B cell (primary cell): Measurements from ENCODE around the gene PSMC5. TPM values are rescaled to one million over a fixed set of nuclear protein-coding genes. Genes with fewer than 3 reads are reported as not detected.
"Not testable (repeated sequence)": the region's sequence is repeated elsewhere in the genome, so short reads cannot be mapped to it uniquely, and the experiment has no call there.

Experiments used
- ATAC-seq: fragments of 200-7000 bp; cut with Tn5 transposase; one replicate; pipeline ENCODE4 v1.10.0; 2021; ENCODE audit warnings: low read depth, mild to moderate bottlenecking, moderate number of reproducible peaks, moderate library complexity
- CTCF ChIA-PET: fragments of 350-600 bp; sonication (Branson Sonifier 250); formaldehyde crosslinking; loops from one replicate; lab custom pipeline; 2021; ENCODE audit warnings: antibody characterized with exemption, inconsistent platforms; lab: Charles Lee
- POLR2A ChIA-PET: fragments of 350-600 bp; sonication (Branson Sonifier 250); formaldehyde crosslinking; loops from one replicate; lab custom pipeline; 2021; ENCODE audit warnings: antibody characterized with exemption; lab: Charles Lee
- DNase-seq: peaks from one replicate; pipeline ENCODE4 v3.0.0; 2013
- H2AFZ ChIP-seq: 2 replicates; pipeline ENCODE4 v1.6.1; 2012; ENCODE audit warnings: mild to moderate bottlenecking, low read depth, low read length; ENCODE audit not compliant: insufficient read depth, poor library complexity, severe bottlenecking
- H3K27ac ChIP-seq, 2 donors: 1 replicate in 1 of 2; 2 replicates in 1 of 2; pipeline ENCODE4 v1.5.1; 2012 to 2013; ENCODE audit warnings: low read length in 2 of 2, mild to moderate bottlenecking in 2 of 2, moderate library complexity in 1 of 2
- H3K27me3 ChIP-seq, 4 experiments: fragments of 200-600 bp in 1 of 4; sonication (generic) in 1 of 4; replicated peaks in 1 of 4; 1 replicate in 2 of 4; 2 replicates in 2 of 4; pipeline versions ENCODE4 v1.6.1 to v1.7.0; 2013 to 2016; ENCODE audit warnings: low read length in 3 of 4, mild to moderate bottlenecking in 2 of 4, mixed read lengths in 1 of 4, moderate library complexity in 1 of 4; ENCODE audit not compliant: insufficient read depth in 4 of 4, control insufficient read depth in 3 of 4; ENCODE audit errors: control extremely low read depth in 1 of 4
- H3K36me3 ChIP-seq, 2 experiments: replicated peaks in 1 of 2; 1 replicate in 1 of 2; 2 replicates in 1 of 2; pipeline versions ENCODE4 v1.6.1 to v1.7.1; 2013; ENCODE audit warnings: low read length in 1 of 2; ENCODE audit not compliant: insufficient read depth in 2 of 2, control insufficient read depth in 1 of 2; ENCODE audit errors: control extremely low read depth in 1 of 2, extremely low read depth in 1 of 2
- H3K4me1 ChIP-seq, 2 donors: fragments of 200-600 bp in 1 of 2; sonication (generic) in 1 of 2; 1 replicate in 1 of 2; 2 replicates in 1 of 2; pipeline versions ENCODE4 v1.5.1 to v1.6.1; 2013 to 2017; ENCODE audit warnings: low read length in 2 of 2; ENCODE audit not compliant: control insufficient read depth in 2 of 2, insufficient read depth in 2 of 2
- H3K4me2 ChIP-seq: replicated peaks from 2 replicates; pipeline ENCODE3; 2012; ENCODE audit warnings: mild to moderate bottlenecking, low read depth, low read length; ENCODE audit not compliant: poor library complexity, severe bottlenecking
- H3K4me3 ChIP-seq, 5 experiments: fragments of 200-600 bp in 1 of 5; sonication (generic) in 1 of 5; 1 replicate in 3 of 5; 2 replicates in 2 of 5; pipeline versions ENCODE4 v1.5.1 to v1.7.0; 2011 to 2016; ENCODE audit warnings: low read length in 4 of 5, mild to moderate bottlenecking in 4 of 5, low read depth in 2 of 5, control low read depth in 1 of 5, moderate library complexity in 1 of 5; ENCODE audit not compliant: insufficient read depth in 1 of 5; ENCODE audit errors: control extremely low read depth in 1 of 5, extremely low read depth in 1 of 5
- H3K79me2 ChIP-seq: fragments of 200-600 bp; sonication (generic); one replicate; pipeline ENCODE4 v1.6.0; 2016; ENCODE audit warnings: low read length; ENCODE audit not compliant: control insufficient read depth, insufficient read depth
- H3K9ac ChIP-seq: fragments of 200-600 bp; sonication (generic); 2 replicates; pipeline ENCODE4 v1.6.1; 2017; ENCODE audit warnings: mild to moderate bottlenecking, low read length, moderate library complexity
- H3K9me3 ChIP-seq, 3 donors: one replicate each; pipeline versions ENCODE4 v1.6.1 to v1.7.1; 2013; ENCODE audit warnings: low read length in 2 of 3; ENCODE audit not compliant: control insufficient read depth in 2 of 3, insufficient read depth in 1 of 3; ENCODE audit errors: control extremely low read depth in 1 of 3
- H4K20me1 ChIP-seq: 2 replicates; pipeline ENCODE4 v1.6.0; 2012; ENCODE audit warnings: mild to moderate bottlenecking, low read length; ENCODE audit not compliant: insufficient read depth, control insufficient read depth, poor library complexity, severe bottlenecking
- H3K27ac Mint-ChIP-seq: one replicate; pipeline ENCODE4 v1.8.0; 2021; ENCODE audit warnings: mixed read lengths
- H3K27me3 Mint-ChIP-seq: one replicate; pipeline ENCODE4 v1.8.0; 2021; ENCODE audit warnings: mixed read lengths
- H3K4me1 Mint-ChIP-seq: one replicate; pipeline ENCODE4 v1.8.0; 2021; ENCODE audit warnings: mixed read lengths
- H3K4me3 Mint-ChIP-seq: one replicate; pipeline ENCODE4 v1.8.0; 2021; ENCODE audit warnings: mixed read lengths
- H3K9me3 Mint-ChIP-seq: one replicate; pipeline ENCODE4 v1.8.0; 2022; ENCODE audit warnings: mixed read lengths; ENCODE audit not compliant: insufficient read depth
- EZH2 ChIP-seq: IDR thresholded peaks from 2 replicates; pipeline ENCODE4 v1.6.1; 2012; ENCODE audit warnings: borderline replicate concordance, low read depth, mild to moderate bottlenecking, moderate library complexity, low read length; ENCODE audit not compliant: insufficient read depth, poor library complexity, severe bottlenecking
- WGBS: methylation state at CpG from one replicate; pipeline ENCODE4 v1.1.5; 2013; ENCODE audit warnings: missing lambda C conversion rate; ENCODE audit not compliant: insufficient coverage; 5-methylcytosine and 5-hydroxymethylcytosine counted together
- intact Hi-C: fragments of 100-400 bp; cut with micrococcal nuclease; formaldehyde crosslinking; loops from one replicate; pipeline ENCODE4 v1.10.0; 2022
- polyA plus RNA-seq: library from polyadenylated mRNA; depleted of rRNA; stranded (reverse); fragments of >200 nt; gene quantifications from 2 replicates; pipeline ENCODE4 v1.2.3, GENCODE V29; 2012
- total RNA-seq, 2 donors: library from RNA; stranded (reverse); fragments of 120-200 nt in 1 of 2; gene quantifications; 1 replicate in 1 of 2; 2 replicates in 1 of 2; pipeline versions ENCODE4 v1.2.3 to v1.2.4, GENCODE V29; 2013 to 2022
- TF ChIP-seq, protein P1 (sequence below): fragments of 200-600 bp; IDR thresholded peaks from one replicate; pipeline ENCODE4 v1.8.0; 2022; ENCODE audit warnings: antibody characterized with exemption, mild to moderate bottlenecking

PSMC5 gene
- total and polyA plus RNA-seq, 2 donors (not counting 1 experiment from before 2014, with no cell fraction given), result 87.1 to 104 TPM

GRCh38 chr17:63859257-63859656 is 32.0 kb downstream of the PSMC5 start:
- peaks cover 0 to 5% (median 2%) of the 10 kb centered on the region in 4 experiments for H3K27me3 ChIP-seq
- no peak for ATAC-seq
- peaks cover 11% of the 10 kb centered on the region for H3K27me3 Mint-ChIP-seq
- 84% methylated on average over 3 of the region's 3 CpGs for WGBS
- H3K4me1 Mint-ChIP-seq, result no peaks in the 10 kb centered on the region
- no peaks in the 10 kb centered on the region for H3K79me2 ChIP-seq
- H3K9me3 Mint-ChIP-seq, result no peaks in the 10 kb centered on the region
- H3K4me3 ChIP-seq, result no peak overlapping the region
- ChIA-PET POLR2A (no interaction called here), CTCF (interaction anchor here (1.5 to 2.0 kb wide), 4 partner anchors 10 to 169 kb away, joined by 4 to 10 read pairs (median 4); no protein-coding TSS in a partner anchor)
- no peak overlapping the region for H3K27ac Mint-ChIP-seq
- H2AFZ ChIP-seq, result no peak overlapping the region
- H3K4me3 Mint-ChIP-seq, result no peak overlapping the region
- no peaks in the 10 kb centered on the region for H4K20me1 ChIP-seq
- H3K36me3 ChIP-seq, result no peaks in the 10 kb centered on the region
- no peak overlapping the region for H3K4me2 ChIP-seq
- H3K9ac ChIP-seq, result no peak overlapping the region
- intact Hi-C loops, result no loop called here
- no peaks in the 10 kb centered on the region for H3K9me3 ChIP-seq
- no peaks in the 10 kb centered on the region for H3K4me1 ChIP-seq
- no peak overlapping the region for H3K27ac ChIP-seq
- TF ChIP-seq EZH2, result no peak
- TF ChIP-seq, protein P1, sequence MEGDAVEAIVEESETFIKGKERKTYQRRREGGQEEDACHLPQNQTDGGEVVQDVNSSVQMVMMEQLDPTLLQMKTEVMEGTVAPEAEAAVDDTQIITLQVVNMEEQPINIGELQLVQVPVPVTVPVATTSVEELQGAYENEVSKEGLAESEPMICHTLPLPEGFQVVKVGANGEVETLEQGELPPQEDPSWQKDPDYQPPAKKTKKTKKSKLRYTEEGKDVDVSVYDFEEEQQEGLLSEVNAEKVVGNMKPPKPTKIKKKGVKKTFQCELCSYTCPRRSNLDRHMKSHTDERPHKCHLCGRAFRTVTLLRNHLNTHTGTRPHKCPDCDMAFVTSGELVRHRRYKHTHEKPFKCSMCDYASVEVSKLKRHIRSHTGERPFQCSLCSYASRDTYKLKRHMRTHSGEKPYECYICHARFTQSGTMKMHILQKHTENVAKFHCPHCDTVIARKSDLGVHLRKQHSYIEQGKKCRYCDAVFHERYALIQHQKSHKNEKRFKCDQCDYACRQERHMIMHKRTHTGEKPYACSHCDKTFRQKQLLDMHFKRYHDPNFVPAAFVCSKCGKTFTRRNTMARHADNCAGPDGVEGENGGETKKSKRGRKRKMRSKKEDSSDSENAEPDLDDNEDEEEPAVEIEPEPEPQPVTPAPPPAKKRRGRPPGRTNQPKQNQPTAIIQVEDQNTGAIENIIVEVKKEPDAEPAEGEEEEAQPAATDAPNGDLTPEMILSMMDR, result no peak
- no peak for DNase-seq

- H3K4me1 ChIP-seq, H3K9ac ChIP-seq, H3K4me3 Mint-ChIP-seq, H3K4me1 Mint-ChIP-seq, H3K27me3 ChIP-seq, H3K4me3 ChIP-seq, POLR2A ChIA-PET, H3K36me3 ChIP-seq, H3K9me3 Mint-ChIP-seq, H3K27ac Mint-ChIP-seq, H3K4me2 ChIP-seq, DNase-seq, ATAC-seq, H4K20me1 ChIP-seq, H3K27me3 Mint-ChIP-seq, H3K79me2 ChIP-seq, H2AFZ ChIP-seq, H3K9me3 ChIP-seq, H3K27ac ChIP-seq: not testable (repeated sequence)
- CTCF ChIA-PET, result interaction anchor here (0.8 to 4.0 kb wide), 12 partner anchors 8 to 415 kb away, joined by 3 to 13 read pairs (median 4); no protein-coding TSS in a partner anchor
- WGBS, result no CpG with 5 or more reads among the region's 7 CpGs
- intact Hi-C loops, result loop anchor here (1.0 kb wide), 1 partner anchor 441 kb away; no protein-coding TSS in a partner anchor
These were observed 39.4 kb downstream of the PSMC5 start for GRCh38 chr17:63866625-63867024.

DNA sequence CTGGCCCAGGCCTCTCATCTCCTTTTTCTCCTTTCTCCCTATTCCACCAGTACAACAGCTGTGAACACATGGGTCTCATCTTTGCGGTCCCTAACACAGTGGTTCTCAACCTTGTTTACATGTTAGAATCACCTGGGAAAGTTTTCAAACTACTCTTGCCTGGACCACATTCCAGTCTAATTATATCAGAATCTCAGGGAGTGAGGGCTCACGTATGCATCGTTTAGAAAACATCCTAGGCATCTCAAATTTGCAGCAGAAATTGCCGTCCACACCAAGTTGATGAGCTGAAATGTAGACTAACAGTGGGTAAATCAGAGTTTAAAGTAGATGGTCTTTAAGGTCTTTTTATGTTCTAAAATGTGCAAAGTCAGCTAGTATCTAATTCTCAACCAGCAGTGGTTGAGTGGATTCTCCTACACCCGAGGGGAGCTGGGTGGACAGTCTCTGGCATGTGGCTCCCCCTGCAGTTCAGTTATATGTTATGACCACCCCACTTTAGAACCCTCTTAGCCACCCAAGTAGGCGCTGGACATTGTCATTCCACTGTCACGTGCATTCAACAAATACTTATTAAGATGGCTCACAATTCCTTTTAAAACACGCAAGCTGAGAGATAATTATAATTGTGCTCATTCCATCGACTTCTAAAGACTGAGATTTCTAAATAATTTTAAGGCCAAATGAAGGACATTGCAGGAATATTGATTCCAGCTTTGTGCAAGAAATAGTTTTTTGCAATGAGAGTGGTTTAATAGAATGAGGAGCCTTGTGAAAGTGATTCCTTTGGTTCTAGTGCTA is 42.5 kb downstream of the PSMC5 start:
- POLR2A ChIA-PET, H3K4me2 ChIP-seq, H3K27ac Mint-ChIP-seq: not testable (repeated sequence)

More for the DNA sequence above, 42.5 kb downstream of the PSMC5 start:
- H3K27ac ChIP-seq, intact Hi-C loops, H2AFZ ChIP-seq, H3K4me1 ChIP-seq, H4K20me1 ChIP-seq, DNase-seq, H3K4me3 Mint-ChIP-seq, H3K4me3 ChIP-seq, H3K27me3 Mint-ChIP-seq, ATAC-seq, H3K9me3 Mint-ChIP-seq, H3K4me1 Mint-ChIP-seq, H3K9ac ChIP-seq, H3K9me3 ChIP-seq, H3K27me3 ChIP-seq, H3K79me2 ChIP-seq, H3K36me3 ChIP-seq: not testable (repeated sequence)
- CTCF ChIA-PET, result interaction anchor here (1.0 kb wide), 1 partner anchor 20 kb away, joined by 3 read pairs; no protein-coding TSS in a partner anchor
- WGBS, result no CpG with 5 or more reads among the region's 9 CpGs
